ENCODE measurements around the gene HES6. TPM values are rescaled to one million over a fixed set of nuclear protein-coding genes. Genes with fewer than 3 reads are reported as not detected.

HES6 gene
- total RNA-seq, 2 donors from 2014 or later: 2.5 to 12.3 TPM

GRCh38 chr2:238265605-238266004, 25.8 kb upstream of the HES6 start:
- peaks cover 44% of the 10 kb centered on the region for H3K36me3 ChIP-seq

GRCh38 chr2:238264072-238264460, 24.2 kb upstream of the HES6 start:
- Histone ChIP-seq H3K36me3 (peaks cover 53% of the 10 kb centered on the region), H3K4me3 (no peak overlapping the region), H3K4me1 (ENCODE audit: control insufficient read depth in 1 of 2, low read depth in 2 of 2) (peaks cover 3 to 19% of the 10 kb centered on the region in 2 donors), H3K27ac (peak overlapping the region; percentile 22 to 55), H3K27me3 (replicated peaks; ENCODE audit: insufficient read depth) (no peaks in the 10 kb centered on the region), H3K9me3 (no peaks in the 10 kb centered on the region)
- no peak for ATAC-seq (ENCODE audit: insufficient number of reproducible peaks, low FRiP score, low read depth)
- TF ChIP-seq CTCF (IDR thresholded peaks at IDR 0.05): no peak
- DNase-seq (ENCODE audit: low spot score): no peak

More at GRCh38 chr2:238265605-238266004, 25.8 kb upstream of the HES6 start:
- ATAC-seq (ENCODE audit: insufficient number of reproducible peaks, low FRiP score, low read depth): no peak
- Histone ChIP-seq H3K27ac (no peak overlapping the region), H3K27me3 (replicated peaks; ENCODE audit: insufficient read depth) (no peaks in the 10 kb centered on the region), H3K4me3 (no peak overlapping the region), H3K4me1 (ENCODE audit: control insufficient read depth in 1 of 2, low read depth in 2 of 2) (peaks cover 3 to 19% of the 10 kb centered on the region in 2 donors), H3K9me3 (no peaks in the 10 kb centered on the region)
- no peak for TF ChIP-seq CTCF (IDR thresholded peaks at IDR 0.05)
- DNase-seq (ENCODE audit: low spot score): no peak

GRCh38 chr2:238263204-238264071, 23.6 kb upstream of the HES6 start:
- TF ChIP-seq CTCF (IDR thresholded peaks at IDR 0.05): peak; percentile 84
- Histone ChIP-seq H3K27ac (peak overlapping the region; percentile 34 to 55), H3K9me3 (no peaks in the 10 kb centered on the region), H3K27me3 (replicated peaks; ENCODE audit: insufficient read depth) (no peaks in the 10 kb centered on the region), H3K4me1 (ENCODE audit: control insufficient read depth in 1 of 2, low read depth in 2 of 2) (peaks cover 3 to 19% of the 10 kb centered on the region in 2 donors), H3K4me3 (no peak overlapping the region), H3K36me3 (peaks cover 52% of the 10 kb centered on the region)
- peak; percentile 69 for ATAC-seq (ENCODE audit: insufficient number of reproducible peaks, low FRiP score, low read depth)
- DNase-seq (ENCODE audit: low spot score): peak; percentile 66

GRCh38 chr2:238262496-238263122, 22.8 kb upstream of the HES6 start:
- H3K4me3 ChIP-seq: no peak overlapping the region
- H3K9me3 ChIP-seq: no peaks in the 10 kb centered on the region

More at GRCh38 chr2:238262496-238263122, 22.8 kb upstream of the HES6 start:
- Histone ChIP-seq H3K36me3 (peaks cover 52% of the 10 kb centered on the region), H3K27me3 (replicated peaks; ENCODE audit: insufficient read depth) (no peaks in the 10 kb centered on the region), H3K4me1 (ENCODE audit: control insufficient read depth in 1 of 2, low read depth in 2 of 2) (peaks cover 3 to 19% of the 10 kb centered on the region in 2 donors), H3K27ac (peak overlapping the region; percentile 4 to 34)
- no peak for TF ChIP-seq CTCF (IDR thresholded peaks at IDR 0.05)
- ATAC-seq (ENCODE audit: insufficient number of reproducible peaks, low FRiP score, low read depth) (no peak), DNase-seq (ENCODE audit: low spot score) (no peak)
